ENCODE measurements around the gene ANXA3. TPM values are rescaled to one million over a fixed set of nuclear protein-coding genes. Genes with fewer than 3 reads are reported as not detected.

The ANXA3 gene
- total RNA-seq, 4 donors from 2014 or later: 45.7 to 84.9 (median 61.1) TPM

- intact Hi-C loops (cut with DNase I): no loop called here
- TF ChIP-seq CTCF (IDR thresholded peaks at IDR 0.05) (peak in 1 of 6 experiments; percentile 22), POLR2A (IDR thresholded peaks at IDR 0.05) (no peak)
- Histone ChIP-seq H3K36me3 (no peaks in the 10 kb centered on the region), H3K4me3 (no peak overlapping the region), H3K27ac (peak overlapping the region in 2 of 4 donors; percentile 19 to 71), H3K9me3 (no peaks in the 10 kb centered on the region), H3K4me1 (peaks cover 0 to 37% (median 0%) of the 10 kb centered on the region in 3 donors), H3K27me3 (no peaks in the 10 kb centered on the region)
- DNase-seq: no peak
- 78 to 80% methylated on average over 3 of the region's 3 CpGs for WGBS, 2 donors
Measured at GRCh38 chr4:78568640-78569305, 17.2 kb downstream of the ANXA3 start.

- 39 to 49% methylated on average over 6 of the region's 6 CpGs for WGBS, 2 donors
- intact Hi-C loops (cut with DNase I): no loop called here
- no peak overlapping the region for H3K4me3 ChIP-seq
- peaks cover 0 to 37% (median 0%) of the 10 kb centered on the region in 3 donors for H3K4me1 ChIP-seq
- H3K27ac ChIP-seq: peak overlapping the region; percentile 35 to 71 (median 55)
- DNase-seq: no peak
- no peak for TF ChIP-seq POLR2A (IDR thresholded peaks at IDR 0.05)
- no peak for TF ChIP-seq CTCF (IDR thresholded peaks at IDR 0.05)
- H3K9me3 ChIP-seq: no peaks in the 10 kb centered on the region
- H3K36me3 ChIP-seq: peaks cover 0 to 5% (median 0%) of the 10 kb centered on the region in 3 donors
- H3K27me3 ChIP-seq: no peaks in the 10 kb centered on the region
Measured at GRCh38 chr4:78569306-78569821, 17.8 kb downstream of the ANXA3 start.

GRCh38 chr4:78570117-78570516 is 18.5 kb downstream of the ANXA3 start:
- no peaks in the 10 kb centered on the region for H3K9me3 ChIP-seq
- H3K27ac ChIP-seq: peak overlapping the region in 1 of 4 donors; percentile 71
- H3K36me3 ChIP-seq: peaks cover 0 to 5% (median 0%) of the 10 kb centered on the region in 3 donors
- no peaks in the 10 kb centered on the region for H3K27me3 ChIP-seq
- intact Hi-C loops (cut with DNase I): no loop called here
- H3K4me3 ChIP-seq: no peak overlapping the region
- peaks cover 0 to 32% (median 0%) of the 10 kb centered on the region in 3 donors for H3K4me1 ChIP-seq
- no peak for DNase-seq
- WGBS, 2 donors: 80 to 85% methylated on average over 2 of the region's 2 CpGs
- TF ChIP-seq POLR2A (IDR thresholded peaks at IDR 0.05) (no peak), CTCF (IDR thresholded peaks at IDR 0.05) (no peak)

GRCh38 chr4:78571804-78572203 is 20.2 kb downstream of the ANXA3 start:
- TF ChIP-seq POLR2A (IDR thresholded peaks at IDR 0.05): no peak
- TF ChIP-seq CTCF (IDR thresholded peaks at IDR 0.05): no peak
- H3K4me3 ChIP-seq: no peak overlapping the region
- peaks cover 0 to 29% (median 0%) of the 10 kb centered on the region in 3 donors for H3K4me1 ChIP-seq
- no peak for DNase-seq
- intact Hi-C loops (cut with DNase I): no loop called here
- peaks cover 0 to 8% (median 0%) of the 10 kb centered on the region in 3 donors for H3K36me3 ChIP-seq
- WGBS, 2 donors: 89 to 94% methylated on average over 1 of the region's 1 CpG
- no peaks in the 10 kb centered on the region for H3K9me3 ChIP-seq
- no peak overlapping the region for H3K27ac ChIP-seq
- H3K27me3 ChIP-seq: no peaks in the 10 kb centered on the region

GRCh38 chr4:78578674-78579425 is 27.3 kb downstream of the ANXA3 start:
- TF ChIP-seq POLR2A (IDR thresholded peaks at IDR 0.05) (no peak), CTCF (IDR thresholded peaks at IDR 0.05) (no peak)
- WGBS, 2 donors: 92% methylated on average over 3 of the region's 3 CpGs

More at GRCh38 chr4:78578674-78579425, 27.3 kb downstream of the ANXA3 start:
- peaks cover 0 to 22% (median 0%) of the 10 kb centered on the region in 3 donors for H3K4me1 ChIP-seq
- intact Hi-C loops (cut with DNase I): no loop called here
- H3K27ac ChIP-seq: no peak overlapping the region
- peaks cover 0 to 8% (median 0%) of the 10 kb centered on the region in 3 donors for H3K36me3 ChIP-seq
- DNase-seq: no peak
- H3K9me3 ChIP-seq: no peaks in the 10 kb centered on the region
- no peak overlapping the region for H3K4me3 ChIP-seq
- H3K27me3 ChIP-seq: no peaks in the 10 kb centered on the region

Data from esophagus squamous epithelium (tissue), 5 donors.